Right lobe of liver (tissue), 4 donors: Measurements from ENCODE around the gene GSTP1.

Source experiments
- CTCF ChIP-seq, 4 donors: fragments of 200-600 bp in 3 of 4; fragments of 450-650 bp in 1 of 4; IDR thresholded peaks; one replicate each; pipeline versions ENCODE4 v1.5.1 to v1.8.0; 2016 to 2022; ENCODE audit warnings: antibody characterized with exemption in 4 of 4, mild to moderate bottlenecking in 2 of 4
- POLR2A ChIP-seq: fragments of 450-650 bp; IDR thresholded peaks from one replicate; pipeline ENCODE4 v1.6.1; 2017; ENCODE audit warnings: antibody characterized with exemption, mild to moderate bottlenecking
- donor health status: DM: no; HTN: no; CAD: no.
- donor health status: DM: no; HTN: no; CAD: no.
- donor health status: DM: no; HTN: yes; CAD: no.

- TF ChIP-seq CTCF (IDR thresholded peaks at IDR 0.05), result no peak
- TF ChIP-seq POLR2A, result no peak
Measured at GRCh38 chr11:67594480-67594879, 10.9 kb downstream of the GSTP1 start.
